ENCODE results near the gene MSL1.

- TF ChIP-seq REPIN1 (tag by site-specific recombination; IDR thresholded peaks at IDR 0.05; ENCODE audit: low read depth) (no peak), ZNF239 (tag by site-specific recombination; IDR thresholded peaks at IDR 0.05) (no peak), REST (tag by site-specific recombination; IDR thresholded peaks at IDR 0.05) (no peak), ZNF580 (tag by site-specific recombination; IDR thresholded peaks at IDR 0.05) (no peak), ZNF449 (tag by site-specific recombination; IDR thresholded peaks at IDR 0.05) (no peak), KLF9 (tag by site-specific recombination; IDR thresholded peaks at IDR 0.05; ENCODE audit: low read depth) (no peak), OVOL3 (tag by site-specific recombination; IDR thresholded peaks at IDR 0.05) (no peak), YY1 (tag by site-specific recombination; IDR thresholded peaks at IDR 0.05) (no peak), BCL11A (tag by site-specific recombination; IDR thresholded peaks at IDR 0.05; ENCODE audit: low read depth) (no peak), CTCF (tag by site-specific recombination; IDR thresholded peaks at IDR 0.05) (no peak)
Observed at GRCh38 chr17:40139566-40140058, 17.8 kb downstream of the MSL1 start.

Data from HEK293 (cell line).